Measurements from ENCODE around the gene KRIT1. TPM values are rescaled to one million over a fixed set of nuclear protein-coding genes. Genes with fewer than 3 reads are reported as not detected.
"Not testable (repeated sequence)": the region's sequence is repeated elsewhere in the genome, so short reads cannot be mapped to it uniquely, and the experiment has no call there.

Gene KRIT1
- total RNA-seq, 2 experiments from 2014 or later, result 21.5 to 27.9 TPM

GRCh38 chr7:92178928-92179924, 66.5 kb downstream of the KRIT1 start, which contains the start of gene LRRD1:
TSS of gene LRRD1 (minus strand) at chr7:92179142. CDS start at chr7:92165202, 13,940 bp downstream.
- peaks cover 10% of the 10 kb centered on the region for H3K4me1 Mint-ChIP-seq (ENCODE audit: low read depth)
- H3K4me3 Mint-ChIP-seq, result peak within 1 kb of the TSS; percentile 72
- peak; percentile 94 for DNase-seq
- no peak within 1 kb of the TSS for H3K27ac Mint-ChIP-seq
- CTCF ChIA-PET, result interaction anchor here (0.5 to 1.5 kb wide), 20 partner anchors 17 to 865 kb away, joined by 3 to 7 read pairs (median 3); partner anchors contain the start of genes ANKIB1, GATAD1 and KRIT1
- peaks cover 1% of the 10 kb centered on the region for H3K9me3 Mint-ChIP-seq
- peaks cover 3% of the 10 kb centered on the region for H3K27me3 Mint-ChIP-seq (ENCODE audit: low read depth)
- intact Hi-C loops (cut with micrococcal nuclease), result loop anchor here (1.0 to 10.0 kb wide), 10 partner anchors 45 to 1053 kb away; partner anchors contain the start of genes AKAP9, ANKIB1, CYP51A1 and GATAD1
- no peaks in the 10 kb centered on the region for H3K36me3 Mint-ChIP-seq (ENCODE audit: low read depth)

GRCh38 chr7:92177362-92177761, 68.4 kb downstream of the KRIT1 start:
- H3K4me1 Mint-ChIP-seq (ENCODE audit: low read depth), result peaks cover 10% of the 10 kb centered on the region

GRCh38 chr7:92169529-92169928, 76.2 kb downstream of the KRIT1 start:
- intact Hi-C loops (cut with micrococcal nuclease); H3K27ac Mint-ChIP-seq; H3K27me3 Mint-ChIP-seq (ENCODE audit: low read depth); H3K9me3 Mint-ChIP-seq; H3K36me3 Mint-ChIP-seq (ENCODE audit: low read depth); DNase-seq; H3K4me1 Mint-ChIP-seq (ENCODE audit: low read depth); CTCF ChIA-PET; H3K4me3 Mint-ChIP-seq: not testable (repeated sequence)

More at GRCh38 chr7:92177362-92177761, 68.4 kb downstream of the KRIT1 start:
- no peak for DNase-seq
- intact Hi-C loops (cut with micrococcal nuclease), result loop anchor here (5.0 to 10.0 kb wide), 2 partner anchors 877 to 1055 kb away; partner anchors contain the start of gene VPS50
- CTCF ChIA-PET, result interaction anchor here (0.6 to 1.4 kb wide), 6 partner anchors 44 to 284 kb away, joined by 3 to 8 read pairs (median 4); no protein-coding TSS in a partner anchor
- Mint-ChIP-seq H3K9me3 (no peaks in the 10 kb centered on the region), H3K27ac (no peak overlapping the region), H3K36me3 (ENCODE audit: low read depth) (no peaks in the 10 kb centered on the region), H3K27me3 (ENCODE audit: low read depth) (peaks cover 3% of the 10 kb centered on the region), H3K4me3 (no peak overlapping the region)

GRCh38 chr7:92161271-92161670, 84.4 kb downstream of the KRIT1 start:
- Mint-ChIP-seq H3K4me1 (ENCODE audit: low read depth) (no peaks in the 10 kb centered on the region), H3K4me3 (no peak overlapping the region), H3K27ac (no peak overlapping the region), H3K36me3 (ENCODE audit: low read depth) (no peaks in the 10 kb centered on the region), H3K27me3 (ENCODE audit: low read depth) (peaks cover 2% of the 10 kb centered on the region), H3K9me3 (no peaks in the 10 kb centered on the region)
- intact Hi-C loops (cut with micrococcal nuclease), result no loop called here
- DNase-seq, result no peak
- CTCF ChIA-PET, result interaction anchor here (1.0 kb wide), 1 partner anchor 11 kb away, joined by 3 read pairs; no protein-coding TSS in a partner anchor

- CTCF ChIA-PET, result no interaction called here
- Mint-ChIP-seq H3K36me3 (ENCODE audit: low read depth) (no peaks in the 10 kb centered on the region), H3K4me3 (no peak overlapping the region), H3K27me3 (ENCODE audit: low read depth) (peaks cover 2% of the 10 kb centered on the region), H3K4me1 (ENCODE audit: low read depth) (no peaks in the 10 kb centered on the region), H3K27ac (no peak overlapping the region), H3K9me3 (no peaks in the 10 kb centered on the region)
- intact Hi-C loops (cut with micrococcal nuclease), result no loop called here
- no peak for DNase-seq
Measured at GRCh38 chr7:92158660-92159575, 86.8 kb downstream of the KRIT1 start.

- CTCF ChIA-PET, result interaction anchor here (0.7 to 0.9 kb wide), 2 partner anchors 24 to 327 kb away, joined by 3 read pairs; no protein-coding TSS in a partner anchor
- no peak for DNase-seq
- H3K9me3 Mint-ChIP-seq, result no peaks in the 10 kb centered on the region
- H3K27me3 Mint-ChIP-seq (ENCODE audit: low read depth), result no peaks in the 10 kb centered on the region
- intact Hi-C loops (cut with micrococcal nuclease), result no loop called here
- H3K4me1 Mint-ChIP-seq (ENCODE audit: low read depth), result no peaks in the 10 kb centered on the region
- H3K27ac Mint-ChIP-seq, result no peak overlapping the region
- H3K4me3 Mint-ChIP-seq, result no peak overlapping the region
- H3K36me3 Mint-ChIP-seq (ENCODE audit: low read depth), result no peaks in the 10 kb centered on the region
Measured at GRCh38 chr7:92156990-92157389, 88.7 kb downstream of the KRIT1 start.

- Mint-ChIP-seq H3K4me3 (no peak overlapping the region), H3K27ac (no peak overlapping the region), H3K4me1 (ENCODE audit: low read depth) (no peaks in the 10 kb centered on the region), H3K27me3 (ENCODE audit: low read depth) (no peaks in the 10 kb centered on the region), H3K36me3 (ENCODE audit: low read depth) (no peaks in the 10 kb centered on the region), H3K9me3 (no peaks in the 10 kb centered on the region)
- DNase-seq, result no peak
- CTCF ChIA-PET, result no interaction called here
- intact Hi-C loops (cut with micrococcal nuclease), result no loop called here
Measured at GRCh38 chr7:92155108-92155739, 90.5 kb downstream of the KRIT1 start.

GRCh38 chr7:92150450-92151017, 95.2 kb downstream of the KRIT1 start:
- Mint-ChIP-seq H3K27ac (no peak overlapping the region), H3K36me3 (ENCODE audit: low read depth) (no peaks in the 10 kb centered on the region), H3K4me3 (no peak overlapping the region), H3K27me3 (ENCODE audit: low read depth) (no peaks in the 10 kb centered on the region), H3K4me1 (ENCODE audit: low read depth) (no peaks in the 10 kb centered on the region), H3K9me3 (no peaks in the 10 kb centered on the region)
- CTCF ChIA-PET, result no interaction called here
- intact Hi-C loops (cut with micrococcal nuclease), result no loop called here
- DNase-seq, result no peak

- intact Hi-C loops (cut with micrococcal nuclease), result no loop called here
- H3K4me1 Mint-ChIP-seq (ENCODE audit: low read depth), result no peaks in the 10 kb centered on the region
- no peaks in the 10 kb centered on the region for H3K36me3 Mint-ChIP-seq (ENCODE audit: low read depth)
- no peak for DNase-seq
- no peak overlapping the region for H3K27ac Mint-ChIP-seq
- H3K9me3 Mint-ChIP-seq, result no peaks in the 10 kb centered on the region
- CTCF ChIA-PET, result no interaction called here
- no peak overlapping the region for H3K4me3 Mint-ChIP-seq
- H3K27me3 Mint-ChIP-seq (ENCODE audit: low read depth), result no peaks in the 10 kb centered on the region
Measured at GRCh38 chr7:92149736-92150239, 95.9 kb downstream of the KRIT1 start.

Measured in activated naive CD4-positive, alpha-beta T cell treated with anti-CD3 and anti-CD28 coated beads for 36 hours (primary cell).